ENCODE measurements around the gene CFDP1.

CFDP1 gene

GRCh38 chr16:75432828-75433731 is at the start of gene CFDP1:
CFDP1 (minus strand) TSS chr16:75433503; CDS start chr16:75433352, 151 bp downstream.
- Histone ChIP-seq H2AFZ (ENCODE audit: low read depth, low read length) (peak within 1 kb of the TSS; percentile 98), H3K79me2 (ENCODE audit: low read length) (peaks cover 25% of the 10 kb centered on the region)

GRCh38 chr16:75482434-75483205 is 49.3 kb upstream of the CFDP1 start:
- Histone ChIP-seq H3K9me3 (ENCODE audit: insufficient read depth, low read length) (no peaks in the 10 kb centered on the region), H3K27me3 (ENCODE audit: low read depth, low read length) (peaks cover 3% of the 10 kb centered on the region; the same call in 1 of the 2 replicates), H3K4me3 (ENCODE audit: low read length) (no peak overlapping the region), H2AFZ (ENCODE audit: low read depth, low read length) (no peak overlapping the region), H3K27ac (ENCODE audit: low read length) (no peak overlapping the region), H3K4me2 (ENCODE audit: low read length) (no peak overlapping the region), H4K20me1 (ENCODE audit: insufficient read depth, low read length) (no peaks in the 10 kb centered on the region), H3K79me2 (ENCODE audit: low read length) (no peaks in the 10 kb centered on the region), H3K36me3 (replicated peaks; ENCODE audit: low read depth, low read length) (no peaks in the 10 kb centered on the region), H3K9ac (ENCODE audit: low read length) (no peak overlapping the region), H3K4me1 (ENCODE audit: low read length) (peaks cover 10% of the 10 kb centered on the region)
- no peak for TF ChIP-seq EZH2phosphoT487 (IDR thresholded peaks at IDR 0.05; ENCODE audit: low read depth)

More at GRCh38 chr16:75432828-75433731, at the start of gene CFDP1:
- TF ChIP-seq EZH2phosphoT487 (IDR thresholded peaks at IDR 0.05; ENCODE audit: low read depth) (no peak), CTCF (IDR thresholded peaks at IDR 0.05; ENCODE audit: low read depth, low read length) (no peak)
- peak within 1 kb of the TSS; percentile 84 for H3K4me3 ChIP-seq (ENCODE audit: low read length)
- H3K27me3 ChIP-seq (ENCODE audit: low read depth, low read length) = no peaks in the 10 kb centered on the region
- no peaks in the 10 kb centered on the region for H3K36me3 ChIP-seq (replicated peaks; ENCODE audit: low read depth, low read length)
- H3K9me3 ChIP-seq (ENCODE audit: insufficient read depth, low read length) = no peaks in the 10 kb centered on the region
- H3K4me1 ChIP-seq (ENCODE audit: low read length) = peaks cover 5% of the 10 kb centered on the region; the same call in 1 of the 2 replicates
- H3K27ac ChIP-seq (ENCODE audit: low read length) = peak within 1 kb of the TSS; percentile 20
- H3K9ac ChIP-seq (ENCODE audit: low read length) = peak within 1 kb of the TSS; percentile 71
- H3K4me2 ChIP-seq (ENCODE audit: low read length) = peak within 1 kb of the TSS; percentile 94
- H4K20me1 ChIP-seq (ENCODE audit: insufficient read depth, low read length) = no peaks in the 10 kb centered on the region

GRCh38 chr16:75481475-75481874 is 48.2 kb upstream of the CFDP1 start:
- no peak overlapping the region for H2AFZ ChIP-seq (ENCODE audit: low read depth, low read length)
- no peak overlapping the region for H3K9ac ChIP-seq (ENCODE audit: low read length)
- no peak overlapping the region for H3K4me3 ChIP-seq (ENCODE audit: low read length)
- H3K36me3 ChIP-seq (replicated peaks; ENCODE audit: low read depth, low read length) = no peaks in the 10 kb centered on the region
- H3K79me2 ChIP-seq (ENCODE audit: low read length) = no peaks in the 10 kb centered on the region
- H3K4me1 ChIP-seq (ENCODE audit: low read length) = peaks cover 10% of the 10 kb centered on the region
- H3K27me3 ChIP-seq (ENCODE audit: low read depth, low read length) = peaks cover 7% of the 10 kb centered on the region; the same call in 1 of the 2 replicates
- no peaks in the 10 kb centered on the region for H4K20me1 ChIP-seq (ENCODE audit: insufficient read depth, low read length)
- H3K27ac ChIP-seq (ENCODE audit: low read length) = no peak overlapping the region
- TF ChIP-seq CTCF (IDR thresholded peaks at IDR 0.05; ENCODE audit: low read depth, low read length) = no peak
- TF ChIP-seq EZH2phosphoT487 (IDR thresholded peaks at IDR 0.05; ENCODE audit: low read depth) = no peak
- H3K4me2 ChIP-seq (ENCODE audit: low read length) = no peak overlapping the region
- no peaks in the 10 kb centered on the region for H3K9me3 ChIP-seq (ENCODE audit: insufficient read depth, low read length)

- no peak overlapping the region for H3K4me3 ChIP-seq (ENCODE audit: low read length)
- no peak overlapping the region for H2AFZ ChIP-seq (ENCODE audit: low read depth, low read length)
- TF ChIP-seq EZH2phosphoT487 (IDR thresholded peaks at IDR 0.05; ENCODE audit: low read depth) (no peak), CTCF (IDR thresholded peaks at IDR 0.05; ENCODE audit: low read depth, low read length) (no peak)
- H3K79me2 ChIP-seq (ENCODE audit: low read length) = no peaks in the 10 kb centered on the region
- peaks cover 4% of the 10 kb centered on the region; the same call in 1 of the 2 replicates for H3K27me3 ChIP-seq (ENCODE audit: low read depth, low read length)
- peaks cover 10% of the 10 kb centered on the region for H3K4me1 ChIP-seq (ENCODE audit: low read length)
- no peak overlapping the region for H3K4me2 ChIP-seq (ENCODE audit: low read length)
- no peaks in the 10 kb centered on the region for H3K9me3 ChIP-seq (ENCODE audit: insufficient read depth, low read length)
- no peak overlapping the region for H3K9ac ChIP-seq (ENCODE audit: low read length)
- no peak overlapping the region for H3K27ac ChIP-seq (ENCODE audit: low read length)
- no peaks in the 10 kb centered on the region for H4K20me1 ChIP-seq (ENCODE audit: insufficient read depth, low read length)
- H3K36me3 ChIP-seq (replicated peaks; ENCODE audit: low read depth, low read length) = no peaks in the 10 kb centered on the region
These were observed 46.2 kb upstream of the CFDP1 start for GRCh38 chr16:75479421-75479990.

Measured in OCI-LY3 (cell line).